K562 (cell line): ENCODE results near the gene TANC1.

Source experiments
- FOXK2 ChIP-seq, 2 experiments: fragments of 450-650 bp; IDR thresholded peaks in 1 of 2; conservative IDR thresholded peaks in 1 of 2; 2 replicates each; pipeline ENCODE4 v1.6.1; 2016; ENCODE audit warnings: low read depth in 2 of 2, mild to moderate bottlenecking in 1 of 2
- SIN3A ChIP-seq, 2 experiments: fragments of 150-350 bp in 1 of 2; IDR thresholded peaks; 2 replicates each; pipeline ENCODE4 v1.6.1; 2011 to 2016; ENCODE audit warnings: borderline replicate concordance in 2 of 2, low read depth in 2 of 2, low read length in 2 of 2, mild to moderate bottlenecking in 2 of 2, moderate library complexity in 2 of 2; ENCODE audit not compliant: control insufficient read depth in 1 of 2
- ZNF384 ChIP-seq: IDR thresholded peaks from 2 replicates; pipeline ENCODE4 v1.6.1; 2012; ENCODE audit warnings: low read depth, low read length, improper control_type of control experiment
- TF ChIP-seq, protein P1 (sequence below), 3 experiments: IDR thresholded peaks in 2 of 3; conservative IDR thresholded peaks in 1 of 3; 2 replicates each; pipeline ENCODE4 v1.5.1; 2011 to 2012; ENCODE audit warnings: low read length in 3 of 3, mild to moderate bottlenecking in 3 of 3, control low read depth in 2 of 3, improper control_type of control experiment in 1 of 3, inconsistent platforms in 1 of 3, low read depth in 1 of 3, mixed read lengths in 1 of 3, moderate library complexity in 1 of 3; ENCODE audit not compliant: insufficient read depth in 2 of 3

DNA sequence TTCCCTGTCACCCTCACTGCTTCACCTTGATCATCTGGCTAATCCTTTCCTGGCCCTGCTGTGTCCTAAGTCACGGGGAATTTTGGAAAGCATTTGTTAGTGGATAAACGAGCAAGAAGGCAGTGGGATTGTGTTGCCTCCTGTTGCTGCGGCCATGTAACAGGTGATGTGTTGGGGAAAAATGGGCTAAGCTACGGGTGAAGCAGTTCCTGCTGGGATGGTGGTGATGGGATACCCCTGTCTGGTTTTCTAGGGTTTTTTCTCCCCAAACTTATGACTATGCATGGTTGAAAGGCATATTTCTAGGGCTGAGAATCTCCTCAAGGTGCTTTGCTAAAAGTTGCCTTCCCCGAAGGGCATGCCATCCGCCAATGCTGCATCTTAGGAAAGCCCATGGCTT, 249.9 kb downstream of the TANC1 start:
- TF ChIP-seq SIN3A (IDR thresholded peaks at IDR 0.05; ENCODE audit: borderline replicate concordance in 2 of 2, control insufficient read depth in 1 of 2, low read depth in 2 of 2, low read length in 2 of 2): no peak
- no peak for TF ChIP-seq FOXK2 (conservative IDR thresholded peaks at IDR 0.05 in 1 of 2, IDR thresholded peaks at IDR 0.05 in 1 of 2; ENCODE audit: low read depth in 2 of 2)
- no peak for TF ChIP-seq ZNF384
- TF ChIP-seq, protein P1, sequence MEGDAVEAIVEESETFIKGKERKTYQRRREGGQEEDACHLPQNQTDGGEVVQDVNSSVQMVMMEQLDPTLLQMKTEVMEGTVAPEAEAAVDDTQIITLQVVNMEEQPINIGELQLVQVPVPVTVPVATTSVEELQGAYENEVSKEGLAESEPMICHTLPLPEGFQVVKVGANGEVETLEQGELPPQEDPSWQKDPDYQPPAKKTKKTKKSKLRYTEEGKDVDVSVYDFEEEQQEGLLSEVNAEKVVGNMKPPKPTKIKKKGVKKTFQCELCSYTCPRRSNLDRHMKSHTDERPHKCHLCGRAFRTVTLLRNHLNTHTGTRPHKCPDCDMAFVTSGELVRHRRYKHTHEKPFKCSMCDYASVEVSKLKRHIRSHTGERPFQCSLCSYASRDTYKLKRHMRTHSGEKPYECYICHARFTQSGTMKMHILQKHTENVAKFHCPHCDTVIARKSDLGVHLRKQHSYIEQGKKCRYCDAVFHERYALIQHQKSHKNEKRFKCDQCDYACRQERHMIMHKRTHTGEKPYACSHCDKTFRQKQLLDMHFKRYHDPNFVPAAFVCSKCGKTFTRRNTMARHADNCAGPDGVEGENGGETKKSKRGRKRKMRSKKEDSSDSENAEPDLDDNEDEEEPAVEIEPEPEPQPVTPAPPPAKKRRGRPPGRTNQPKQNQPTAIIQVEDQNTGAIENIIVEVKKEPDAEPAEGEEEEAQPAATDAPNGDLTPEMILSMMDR (IDR thresholded peaks at IDR 0.05 in 2 of 3, conservative IDR thresholded peaks at IDR 0.05 in 1 of 3; ENCODE audit: insufficient read depth in 2 of 3, low read depth in 1 of 3, low read length in 3 of 3): no peak
